ENCODE measurements around the gene CBX6. TPM values are rescaled to one million over a fixed set of nuclear protein-coding genes. Genes with fewer than 3 reads are reported as not detected.

The CBX6 gene
- total and polyA plus RNA-seq, 5 donors = 27.0 to 65.9 (median 56.3) TPM

DNA sequence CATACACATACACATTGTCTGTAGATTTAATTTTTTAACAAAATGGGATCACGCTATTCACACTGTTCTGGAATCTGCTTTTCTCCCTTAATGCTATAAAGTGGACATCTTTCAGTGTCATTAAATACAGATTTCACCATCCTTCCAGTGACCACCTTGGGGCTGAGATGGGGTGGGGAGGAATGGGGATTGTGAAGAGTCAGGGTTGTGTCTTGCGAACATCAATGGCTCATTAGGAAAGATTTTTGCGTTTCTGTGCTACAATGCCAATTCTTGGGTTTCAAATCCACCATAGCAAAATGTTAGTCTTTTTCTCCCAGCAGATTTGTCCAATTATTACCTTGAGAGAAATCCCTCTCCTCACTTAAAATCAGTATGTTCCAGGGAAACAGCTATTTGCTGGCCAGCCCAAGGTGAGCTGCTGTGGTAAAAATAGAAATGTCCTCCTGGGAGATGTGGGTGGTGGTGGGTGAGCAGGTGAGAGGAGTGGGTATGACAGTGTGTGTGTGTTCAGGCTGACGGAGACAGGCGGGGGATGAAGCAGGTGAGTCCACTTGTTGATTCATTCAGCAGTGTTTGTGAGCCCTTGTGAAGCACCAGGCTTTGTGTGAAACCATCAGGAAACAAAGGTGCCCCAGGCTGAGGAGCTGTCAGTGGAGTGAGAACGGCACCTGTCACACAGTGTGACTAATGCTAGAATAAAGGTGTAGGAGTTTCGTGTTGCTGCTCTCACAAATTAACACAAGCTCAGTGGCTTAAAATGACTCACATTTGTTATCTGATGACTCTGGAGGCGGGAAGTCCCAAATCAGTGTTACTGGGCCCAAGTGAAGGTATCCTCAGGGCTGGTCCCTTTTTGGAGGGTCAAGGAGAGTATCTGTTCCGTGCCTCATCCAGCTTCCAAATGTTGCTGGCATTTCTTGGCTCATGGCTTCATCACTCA is 1.7 kb upstream of the CBX6 start:
- DNase-seq (no peak), ATAC-seq (no peak)
- Histone ChIP-seq H3K27me3 (ENCODE audit: control insufficient read depth, insufficient read depth) (no peaks in the 10 kb centered on the region), H3K4me1 (ENCODE audit: control insufficient read depth, insufficient read depth, low read length) (peaks cover 2% of the 10 kb centered on the region), H3K27ac (ENCODE audit: low read length) (no peak overlapping the region), H3K4me3 (ENCODE audit: low read length) (peak overlapping the region; percentile 98), H3K9me3 (ENCODE audit: control insufficient read depth, low read length) (no peaks in the 10 kb centered on the region)
- intact Hi-C loops (cut with DNase I) = loop anchor here in 3 of 4 donors (2.0 to 10.0 kb wide), 5 partner anchors 51 to 249 kb away; no protein-coding TSS in a partner anchor
- 79% methylated on average over 9 of the region's 9 CpGs for WGBS

DNA sequence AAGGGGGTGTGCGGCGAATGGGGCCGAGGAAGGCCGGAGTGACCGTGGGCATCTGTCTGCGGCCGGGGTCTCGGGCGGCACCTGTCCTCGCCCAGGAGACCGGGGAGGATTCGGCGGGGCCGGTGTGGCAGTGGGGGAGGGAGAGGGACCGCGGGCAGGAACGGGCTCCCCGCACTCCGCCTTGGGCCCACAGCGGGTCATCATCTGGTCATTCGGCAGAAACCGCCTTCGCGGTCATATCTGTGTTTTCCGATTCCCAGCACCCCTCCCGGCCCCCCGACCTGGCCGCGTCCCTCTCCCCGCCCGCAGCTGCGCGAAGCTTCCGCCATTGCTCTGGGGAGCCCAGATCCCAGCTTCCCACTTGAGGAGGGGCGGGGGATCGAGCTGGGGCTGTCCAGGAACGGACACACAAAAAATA is 824 bp upstream of the CBX6 start:
- intact Hi-C loops (cut with DNase I) = loop anchor here in 3 of 4 donors (2.0 to 10.0 kb wide), 5 partner anchors 52 to 249 kb away; no protein-coding TSS in a partner anchor
- H3K27me3 ChIP-seq (ENCODE audit: control insufficient read depth, insufficient read depth) = no peaks in the 10 kb centered on the region
- ATAC-seq (peak; percentile 76 to 82), DNase-seq (peak; percentile 78 to 93 (median 90))
- H3K9me3 ChIP-seq (ENCODE audit: control insufficient read depth, low read length) = no peaks in the 10 kb centered on the region
- H3K27ac ChIP-seq (ENCODE audit: low read length) = peak overlapping the region; percentile 95
- peaks cover 2% of the 10 kb centered on the region for H3K4me1 ChIP-seq (ENCODE audit: control insufficient read depth, insufficient read depth, low read length)
- peak overlapping the region; percentile 98 for H3K4me3 ChIP-seq (ENCODE audit: low read length)
- WGBS = under 1% methylated on average over 37 of the region's 37 CpGs

DNA sequence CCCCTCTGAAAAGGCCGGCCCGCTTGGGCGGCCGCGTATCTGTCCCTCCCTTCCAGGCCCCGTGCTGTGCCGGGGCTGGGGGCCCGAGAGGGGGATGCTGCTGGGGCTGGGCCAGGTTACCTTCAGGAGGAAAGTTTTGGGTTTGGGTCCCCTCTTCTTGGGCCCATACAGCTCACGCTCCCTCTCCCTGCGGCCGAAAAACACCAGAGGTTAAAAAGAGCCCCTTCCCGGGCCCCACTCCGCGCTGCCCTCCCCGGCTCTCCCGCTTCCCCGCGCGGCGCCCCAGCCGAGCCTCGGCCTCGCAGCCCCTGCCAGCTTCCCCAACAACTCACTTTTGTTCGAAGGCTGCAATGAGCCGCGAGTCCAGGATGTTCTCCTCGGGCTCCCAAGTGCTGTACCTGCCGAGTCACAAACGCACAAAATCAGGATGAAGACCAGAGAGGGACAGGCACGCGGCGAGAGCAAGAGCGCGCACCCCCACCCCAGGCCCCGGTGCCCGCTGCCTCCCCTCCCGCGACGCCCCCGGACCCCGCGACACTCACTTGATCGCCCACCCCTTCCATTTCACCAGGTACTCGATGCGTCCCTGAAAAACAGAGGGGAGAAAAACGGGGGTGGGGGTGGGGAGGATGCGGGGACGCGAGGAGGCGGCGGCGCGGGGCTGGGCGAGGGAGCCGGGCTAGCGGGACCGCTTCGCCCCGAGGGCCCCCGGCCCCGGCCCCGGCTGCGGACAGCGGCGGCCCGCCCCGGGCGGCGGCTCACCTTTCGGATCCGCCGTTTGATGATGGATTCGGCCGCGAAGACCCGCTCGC is 450 bp downstream of the CBX6 start:
- H3K4me1 ChIP-seq (ENCODE audit: control insufficient read depth, insufficient read depth, low read length) = peaks cover 2% of the 10 kb centered on the region
- DNase-seq = peak in 1 of 3 donors; percentile 64
- H3K27me3 ChIP-seq (ENCODE audit: control insufficient read depth, insufficient read depth) = no peaks in the 10 kb centered on the region
- H3K9me3 ChIP-seq (ENCODE audit: control insufficient read depth, low read length) = no peaks in the 10 kb centered on the region
- peak overlapping the region; percentile 85 for H3K27ac ChIP-seq (ENCODE audit: low read length)
- peak overlapping the region; percentile 98 for H3K4me3 ChIP-seq (ENCODE audit: low read length)
- peak; percentile 2 for ATAC-seq
- under 1% methylated on average over 77 of the region's 77 CpGs for WGBS
- intact Hi-C loops (cut with DNase I) = loop anchor here in 3 of 4 donors (2.0 to 10.0 kb wide), 5 partner anchors 53 to 251 kb away; no protein-coding TSS in a partner anchor

DNA sequence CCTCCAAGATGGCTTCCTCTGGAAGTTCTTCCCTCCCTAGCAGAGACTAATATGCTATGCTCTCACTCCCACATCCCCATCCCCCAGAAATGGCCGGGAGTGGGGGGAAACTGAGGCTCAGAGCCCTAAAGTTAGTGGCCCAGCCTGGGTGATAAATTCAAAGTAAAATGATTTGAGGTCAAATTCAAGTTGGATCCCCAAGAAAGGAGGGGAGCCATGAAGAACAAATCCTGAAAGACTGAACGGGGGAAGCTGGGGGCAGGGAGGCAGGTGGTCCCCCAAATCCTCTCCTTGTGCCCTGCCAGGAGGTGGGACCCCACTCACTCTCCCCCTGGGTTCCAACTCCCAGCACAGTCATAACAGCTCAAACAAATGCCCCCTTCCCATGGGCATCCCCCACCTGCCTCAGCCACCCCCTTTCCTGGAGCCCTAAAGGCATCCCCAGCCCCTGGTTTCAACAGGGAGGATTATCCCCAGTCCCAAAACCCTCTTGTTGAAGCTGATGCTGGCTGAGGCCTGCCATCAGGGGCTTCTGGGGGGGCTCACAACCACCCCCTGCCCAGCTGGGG is 1.1 kb downstream of the CBX6 start:
- DNase-seq = no peak
- ATAC-seq = no peak
- intact Hi-C loops (cut with DNase I) = loop anchor here in 3 of 4 donors (5.0 to 10.0 kb wide), 4 partner anchors 54 to 251 kb away; no protein-coding TSS in a partner anchor
- Histone ChIP-seq H3K27me3 (ENCODE audit: control insufficient read depth, insufficient read depth) (no peaks in the 10 kb centered on the region), H3K4me1 (ENCODE audit: control insufficient read depth, insufficient read depth, low read length) (peaks cover 2% of the 10 kb centered on the region), H3K4me3 (ENCODE audit: low read length) (peak overlapping the region; percentile 98), H3K27ac (ENCODE audit: low read length) (peak overlapping the region; percentile 85), H3K9me3 (ENCODE audit: control insufficient read depth, low read length) (no peaks in the 10 kb centered on the region)
- whole genome bisulfite sequencing = 20% methylated on average over 2 of the region's 2 CpGs

DNA sequence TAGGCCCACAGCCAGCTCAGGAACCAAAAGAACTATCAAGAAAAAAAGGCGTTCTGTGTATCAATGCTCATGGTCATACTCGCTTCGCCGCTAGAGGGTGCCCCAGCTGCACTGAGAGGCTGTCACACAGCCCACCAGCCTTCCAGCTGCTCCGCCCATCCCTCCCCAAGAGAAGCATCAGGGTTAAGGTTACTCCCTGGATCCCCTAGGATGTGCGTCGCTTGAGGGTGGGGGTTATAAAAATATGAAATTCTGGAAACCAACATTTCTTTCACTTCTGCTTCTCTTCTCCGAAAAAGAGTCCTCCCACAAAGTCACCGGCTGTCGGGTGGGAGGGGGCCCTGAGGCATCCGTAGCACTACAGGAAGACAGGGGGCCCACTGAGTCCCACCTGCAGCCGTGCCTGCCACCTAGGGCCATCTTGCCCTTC is 1.7 kb downstream of the CBX6 start:
- DNase-seq (peak; percentile 93 to 97 (median 96)), ATAC-seq (peak; percentile 56 to 62)
- intact Hi-C loops (cut with DNase I) = loop anchor here in 3 of 4 donors (5.0 to 10.0 kb wide), 4 partner anchors 54 to 252 kb away; no protein-coding TSS in a partner anchor
- Histone ChIP-seq H3K4me3 (ENCODE audit: low read length) (no peak overlapping the region), H3K27me3 (ENCODE audit: control insufficient read depth, insufficient read depth) (no peaks in the 10 kb centered on the region), H3K9me3 (ENCODE audit: control insufficient read depth, low read length) (no peaks in the 10 kb centered on the region), H3K4me1 (ENCODE audit: control insufficient read depth, insufficient read depth, low read length) (peaks cover 4% of the 10 kb centered on the region), H3K27ac (ENCODE audit: low read length) (no peak overlapping the region)
- 7% methylated on average over 12 of the region's 12 CpGs for WGBS

DNA sequence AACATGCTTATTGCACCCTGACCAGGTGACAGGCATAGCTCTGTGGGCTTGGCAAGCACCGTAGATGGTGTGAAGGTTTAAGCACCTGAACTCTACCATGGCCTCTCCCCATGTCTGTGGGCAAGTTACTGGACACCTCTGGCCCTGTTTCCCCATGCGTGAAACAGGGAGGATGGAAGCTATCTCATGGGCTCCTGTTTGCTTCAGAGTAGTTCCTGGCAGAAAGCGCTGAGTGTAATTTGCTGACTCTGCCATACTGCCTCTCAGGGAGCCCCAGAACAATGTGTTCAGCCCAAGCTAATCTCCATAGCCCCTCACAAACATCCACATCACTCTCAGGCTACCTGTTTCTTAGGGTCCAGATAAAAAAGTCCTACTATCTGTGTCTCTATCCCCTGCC is 2.4 kb downstream of the CBX6 start:
- Histone ChIP-seq H3K9me3 (ENCODE audit: control insufficient read depth, low read length) (no peaks in the 10 kb centered on the region), H3K4me1 (ENCODE audit: control insufficient read depth, insufficient read depth, low read length) (peaks cover 11% of the 10 kb centered on the region), H3K4me3 (ENCODE audit: low read length) (no peak overlapping the region), H3K27ac (ENCODE audit: low read length) (no peak overlapping the region), H3K27me3 (ENCODE audit: control insufficient read depth, insufficient read depth) (no peaks in the 10 kb centered on the region)
- intact Hi-C loops (cut with DNase I) = loop anchor here in 3 of 4 donors (5.0 to 10.0 kb wide), 7 partner anchors 55 to 445 kb away; partner anchors contain the start of gene RPL3 (in 1 of the 3)
- DNase-seq (no peak), ATAC-seq (no peak)
- 70% methylated on average over 3 of the region's 3 CpGs for WGBS

DNA sequence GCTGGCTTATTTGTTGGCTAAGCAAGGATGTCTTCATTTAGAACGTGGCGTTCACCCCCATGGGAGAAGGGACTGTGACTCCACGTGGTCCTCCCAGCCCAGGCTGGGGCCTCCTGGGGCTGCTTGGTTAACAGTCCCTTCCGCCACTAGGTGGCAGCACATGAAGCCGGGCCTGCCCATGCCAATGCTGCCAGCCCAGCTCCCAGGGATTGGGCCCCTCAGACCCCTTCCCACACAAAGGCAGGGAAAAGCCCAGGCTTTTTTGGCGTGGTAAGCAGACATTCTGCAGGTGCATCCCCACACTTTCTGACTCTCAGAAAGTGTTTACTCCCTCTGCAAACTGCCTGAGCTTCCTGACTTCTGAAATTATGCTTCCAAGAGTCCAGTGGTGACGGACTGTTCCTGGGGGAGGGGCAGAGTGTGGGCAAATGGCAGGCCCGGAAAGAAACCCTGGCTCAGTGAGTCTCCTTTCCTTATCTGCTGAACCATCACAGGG is 3.1 kb downstream of the CBX6 start:
- intact Hi-C loops (cut with DNase I) = loop anchor here in 2 of 4 donors (10.0 kb wide), 3 partner anchors 136 to 446 kb away; partner anchors contain the start of gene RPL3 (in 1 of the 2)
- ATAC-seq = peak; percentile 18 to 31
- H3K9me3 ChIP-seq (ENCODE audit: control insufficient read depth, low read length) = no peaks in the 10 kb centered on the region
- 9% methylated on average over 8 of the region's 8 CpGs for WGBS
- no peaks in the 10 kb centered on the region for H3K27me3 ChIP-seq (ENCODE audit: control insufficient read depth, insufficient read depth)
- no peak overlapping the region for H3K4me3 ChIP-seq (ENCODE audit: low read length)
- H3K27ac ChIP-seq (ENCODE audit: low read length) = no peak overlapping the region
- H3K4me1 ChIP-seq (ENCODE audit: control insufficient read depth, insufficient read depth, low read length) = peaks cover 11% of the 10 kb centered on the region
- peak; percentile 84 to 94 (median 92) for DNase-seq

DNA sequence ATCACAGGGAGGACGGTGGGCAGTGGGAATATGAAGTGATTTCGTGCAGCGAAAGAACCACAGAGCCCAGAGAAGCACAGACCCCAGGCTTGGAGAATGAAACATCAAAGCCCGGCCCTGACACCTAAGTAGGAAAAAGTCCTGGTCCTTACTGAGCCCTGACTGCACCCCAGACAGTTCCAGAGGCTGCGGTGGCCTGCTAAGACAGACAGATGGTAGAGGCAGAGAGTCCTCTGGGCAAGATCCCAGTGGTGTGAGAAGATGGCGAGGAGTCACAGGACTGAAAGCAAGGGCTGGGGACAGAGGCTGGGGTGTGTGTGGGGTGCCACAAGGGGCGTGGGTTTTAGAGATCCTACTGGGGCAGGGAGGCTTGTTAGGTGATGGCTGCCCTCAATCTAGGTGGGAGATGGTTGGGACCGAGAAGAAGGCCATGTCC is 3.7 kb downstream of the CBX6 start:
- intact Hi-C loops (cut with DNase I) = loop anchor here in 2 of 4 donors (10.0 kb wide), 3 partner anchors 136 to 446 kb away; partner anchors contain the start of gene RPL3 (in 1 of the 2)
- H3K27ac ChIP-seq (ENCODE audit: low read length) = no peak overlapping the region
- H3K4me1 ChIP-seq (ENCODE audit: control insufficient read depth, insufficient read depth, low read length) = peaks cover 11% of the 10 kb centered on the region
- 88% methylated on average over 8 of the region's 8 CpGs for WGBS
- H3K4me3 ChIP-seq (ENCODE audit: low read length) = no peak overlapping the region
- DNase-seq = no peak
- H3K27me3 ChIP-seq (ENCODE audit: control insufficient read depth, insufficient read depth) = no peaks in the 10 kb centered on the region
- no peak for ATAC-seq
- H3K9me3 ChIP-seq (ENCODE audit: control insufficient read depth, low read length) = no peaks in the 10 kb centered on the region

DNA sequence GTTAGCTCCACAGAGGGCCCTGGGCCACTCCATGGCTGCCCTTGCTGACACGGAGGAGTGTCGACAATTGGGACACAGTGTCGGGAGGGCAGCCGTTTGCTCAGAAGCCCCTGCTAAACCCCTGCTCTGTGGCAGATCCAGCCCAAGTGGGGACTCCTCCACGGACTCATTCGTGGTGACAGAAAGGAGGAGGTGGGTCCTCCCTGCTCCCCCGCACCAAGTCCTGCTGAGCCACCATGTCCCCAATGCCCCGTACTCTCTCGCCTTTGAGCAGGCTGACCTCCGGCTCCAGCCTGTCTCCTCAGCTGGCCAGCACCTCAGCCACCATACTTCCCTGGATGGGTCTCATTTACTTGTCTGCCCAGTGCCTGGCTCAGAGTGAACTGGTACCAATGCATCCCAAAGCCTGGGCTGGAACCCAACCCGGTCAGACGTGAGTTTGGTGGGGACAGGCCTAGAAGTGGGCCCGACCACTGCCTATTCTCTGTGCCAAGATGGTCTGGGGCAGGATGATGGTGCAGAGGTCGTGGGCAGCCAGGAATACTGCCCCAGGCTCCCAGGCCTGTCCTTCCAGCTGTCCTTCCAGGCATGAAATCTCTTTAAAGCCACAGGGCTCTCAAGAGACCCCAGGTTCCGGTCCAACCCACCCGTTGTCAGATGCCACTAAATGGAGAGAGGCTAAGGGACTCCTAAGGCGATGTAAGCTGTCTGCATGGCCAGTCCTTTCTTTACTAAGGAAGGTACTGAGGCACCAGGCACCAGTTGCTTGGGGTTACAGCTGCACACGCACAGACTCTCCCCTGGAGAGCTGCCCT is 4.3 kb downstream of the CBX6 start:
- DNase-seq (peak in 1 of 3 donors; percentile 45), ATAC-seq (no peak)
- Histone ChIP-seq H3K27me3 (ENCODE audit: control insufficient read depth, insufficient read depth) (no peaks in the 10 kb centered on the region), H3K27ac (ENCODE audit: low read length) (no peak overlapping the region), H3K4me1 (ENCODE audit: control insufficient read depth, insufficient read depth, low read length) (peaks cover 14% of the 10 kb centered on the region), H3K9me3 (ENCODE audit: control insufficient read depth, low read length) (no peaks in the 10 kb centered on the region), H3K4me3 (ENCODE audit: low read length) (no peak overlapping the region)
- intact Hi-C loops (cut with DNase I) = loop anchor here in 2 of 4 donors (10.0 kb wide), 3 partner anchors 137 to 447 kb away; partner anchors contain the start of gene RPL3 (in 1 of the 2)
- 84% methylated on average over 18 of the region's 18 CpGs for WGBS
